IMR-90 (cell line): ENCODE measurements around the gene PIGZ. TPM values are rescaled to one million over a fixed set of nuclear protein-coding genes. Genes with fewer than 3 reads are reported as not detected.

Source experiments
- ATAC-seq: fragments of 200-7000 bp; cut with Tn5 transposase; 2 replicates; pipeline ENCODE4 v1.9.1; 2020; ENCODE audit warnings: low read depth, mild to moderate bottlenecking, moderate library complexity
- BruUV-seq: library from RNA; stranded (reverse); fragments of 400-500 nt; replicated peaks from 2 replicates; lab custom pipeline; 2021; lab: Mats Ljungman, UMichigan
- CTCF ChIA-PET: fragments of 300-600 bp; formaldehyde crosslinking; extraction: SDS; loops from one replicate; lab custom pipeline; 2021; ENCODE audit warnings: antibody characterized with exemption; lab: Yijun Ruan, JAX
- POLR2A ChIA-PET: fragments of 300-600 bp; sonication (Branson Sonifier 250); formaldehyde crosslinking; loops from one replicate; lab custom pipeline; 2022; ENCODE audit warnings: antibody characterized with exemption; ENCODE audit not compliant: unreplicated experiment; lab: Charles Lee
- DNase-seq: peaks from one replicate; pipeline ENCODE4 v3.0.0; 2013
- H2AFZ ChIP-seq: replicated peaks from 2 replicates; pipeline ENCODE3; 2013; ENCODE audit warnings: low read length, mild to moderate bottlenecking; ENCODE audit not compliant: poor library complexity
- H2AK5ac ChIP-seq: 2 replicates; pipeline ENCODE4 v1.6.1; 2013; ENCODE audit warnings: low read depth, low read length, inconsistent platforms
- H2AK9ac ChIP-seq: replicated peaks from 2 replicates; pipeline ENCODE3; 2013; ENCODE audit warnings: mild to moderate bottlenecking, low read depth, low read length, moderate library complexity; ENCODE audit not compliant: poor library complexity
- H2BK120ac ChIP-seq: 2 replicates; pipeline ENCODE4 v1.6.1; 2013; ENCODE audit warnings: low read depth, low read length, inconsistent platforms
- H2BK15ac ChIP-seq: 3 replicates; pipeline ENCODE4 v1.6.1; 2013; ENCODE audit warnings: low read depth, low read length, inconsistent platforms
- H2BK20ac ChIP-seq: 2 replicates; pipeline ENCODE4 v1.6.1; 2013; ENCODE audit warnings: low read depth, mild to moderate bottlenecking, inconsistent platforms, low read length, moderate library complexity
- H2BK5ac ChIP-seq: 2 replicates; pipeline ENCODE4 v1.6.1; 2013; ENCODE audit warnings: mild to moderate bottlenecking, low read depth, low read length, inconsistent platforms; ENCODE audit not compliant: poor library complexity, severe bottlenecking
- H3K14ac ChIP-seq: replicated peaks from 2 replicates; pipeline ENCODE4 v1.6.1; 2013; ENCODE audit warnings: low read depth, low read length, inconsistent platforms
- H3K18ac ChIP-seq: 2 replicates; pipeline ENCODE4 v1.6.1; 2013; ENCODE audit warnings: low read depth, low read length, control low read depth
- H3K23ac ChIP-seq: 2 replicates; pipeline ENCODE4 v1.6.1; 2013; ENCODE audit warnings: low read depth, low read length, inconsistent platforms
- H3K27ac ChIP-seq: 2 replicates; pipeline ENCODE4 v1.5.1; 2013; ENCODE audit warnings: mild to moderate bottlenecking, control low read depth, low read length; ENCODE audit not compliant: insufficient read depth
- H3K27me3 ChIP-seq: 2 replicates; pipeline ENCODE4 v1.6.1; 2013; ENCODE audit warnings: low read length; ENCODE audit not compliant: control insufficient read depth, insufficient read depth
- H3K36me3 ChIP-seq: 2 replicates; pipeline ENCODE4 v1.6.1; 2013; ENCODE audit warnings: low read length, mixed read lengths; ENCODE audit not compliant: control insufficient read depth, insufficient read depth
- H3K4ac ChIP-seq: 2 replicates; pipeline ENCODE4 v1.6.1; 2013; ENCODE audit warnings: low read depth, low read length, inconsistent platforms
- H3K4me1 ChIP-seq: 2 replicates; pipeline ENCODE4 v1.6.1; 2013; ENCODE audit warnings: low read length, mixed read lengths; ENCODE audit not compliant: control insufficient read depth, insufficient read depth
- H3K4me2 ChIP-seq: 2 replicates; pipeline ENCODE4 v1.6.1; 2013; ENCODE audit warnings: low read depth, mild to moderate bottlenecking, control low read depth, low read length, moderate library complexity
- H3K4me3 ChIP-seq: 2 replicates; pipeline ENCODE4 v1.5.1; 2013; ENCODE audit warnings: low read depth, mild to moderate bottlenecking, control low read depth, low read length, moderate library complexity; ENCODE audit not compliant: insufficient read depth
- H3K56ac ChIP-seq: 2 replicates; pipeline ENCODE4 v1.6.1; 2013; ENCODE audit warnings: low read length, inconsistent platforms; ENCODE audit not compliant: insufficient read depth; ENCODE audit errors: extremely low read depth
- H3K79me1 ChIP-seq, 2 experiments: 2 replicates each; pipeline ENCODE4 v1.6.1; 2013; ENCODE audit warnings: low read length in 2 of 2, inconsistent platforms in 1 of 2, low read depth in 1 of 2
- H3K9ac ChIP-seq: 2 replicates; pipeline ENCODE4 v1.6.1; 2013; ENCODE audit warnings: low read depth, low read length, control low read depth
- H3K9me1 ChIP-seq: 2 replicates; pipeline ENCODE4 v1.6.1; 2013; ENCODE audit warnings: low read length, inconsistent platforms; ENCODE audit not compliant: insufficient read depth
- H3K9me3 ChIP-seq: 2 replicates; pipeline ENCODE4 v1.6.1; 2013; ENCODE audit warnings: low read length; ENCODE audit not compliant: control insufficient read depth, insufficient read depth
- H4K20me1 ChIP-seq: 2 replicates; pipeline ENCODE4 v1.6.1; 2013; ENCODE audit warnings: low read length, inconsistent platforms; ENCODE audit not compliant: insufficient read depth
- H4K5ac ChIP-seq: 2 replicates; pipeline ENCODE4 v1.6.1; 2013; ENCODE audit warnings: mild to moderate bottlenecking, low read depth, low read length, control low read depth
- H4K8ac ChIP-seq, 2 experiments: 2 replicates each; pipeline ENCODE4 v1.6.1; 2013; ENCODE audit warnings: low read depth in 2 of 2, low read length in 2 of 2, control low read depth in 1 of 2, inconsistent platforms in 1 of 2
- H4K91ac ChIP-seq: 2 replicates; pipeline ENCODE4 v1.6.1; 2013; ENCODE audit warnings: low read depth, low read length, inconsistent platforms; ENCODE audit not compliant: insufficient read depth
- CEBPB ChIP-seq: IDR thresholded peaks from 2 replicates; pipeline ENCODE4 v1.6.1; 2012; ENCODE audit warnings: low read depth, low read length, improper control_type of control experiment
- CHD1 ChIP-seq: IDR thresholded peaks from 2 replicates; pipeline ENCODE4 v1.6.1; 2012; ENCODE audit warnings: low read depth, low read length, improper control_type of control experiment
- CTCF ChIP-seq: conservative IDR thresholded peaks from 2 replicates; pipeline ENCODE4 v1.5.1; 2012; ENCODE audit warnings: mild to moderate bottlenecking, low read depth, low read length, improper control_type of control experiment
- ELK1 ChIP-seq: fragments of 150-350 bp; IDR thresholded peaks from 2 replicates; pipeline ENCODE4 v1.6.1; 2016; ENCODE audit warnings: low read depth, mild to moderate bottlenecking, low read length, moderate library complexity, borderline replicate concordance
- NFE2L2 ChIP-seq: fragments of 150-350 bp; IDR thresholded peaks from 2 replicates; pipeline ENCODE4 v1.6.1; 2016; ENCODE audit warnings: low read depth, mild to moderate bottlenecking, low read length
- whole genome bisulfite sequencing, 2 experiments: methylation state at CpG; one replicate each; pipeline versions ENCODE4 v1.1.5 to v1.1.7; 2013; ENCODE audit warnings: missing lambda C conversion rate in 2 of 2; ENCODE audit not compliant: insufficient read length in 1 of 2; ENCODE audit errors: extremely low coverage in 2 of 2; 5-methylcytosine and 5-hydroxymethylcytosine counted together
- dilution Hi-C: fragments of 300-500 bp; cut with HindIII; formaldehyde crosslinking; loops from one replicate; pipeline ENCODE4 v1.14.3; 2018; ENCODE audit warnings: low sequenced_read_pairs; ENCODE audit not compliant: unreplicated experiment
- in situ Hi-C: fragments of 300-500 bp; cut with MboI; formaldehyde crosslinking; loops from 3 replicates; pipeline ENCODE4 v1.14.3; 2019; ENCODE audit warnings: low sequenced_read_pairs, inconsistent platforms, mixed read lengths
- intact Hi-C: fragments of 100-400 bp; cut with micrococcal nuclease; formaldehyde crosslinking; loops from 2 replicates; pipeline ENCODE4 v1.10.0; 2022
- polyA plus RNA-seq, 3 experiments: library from polyadenylated mRNA; depleted of rRNA; stranded (reverse); fragments of >200 nt; gene quantifications; 2 replicates each; pipeline ENCODE4 v1.2.3, GENCODE V29; 2012; ENCODE audit warnings: low replicate concordance in 1 of 3
- total RNA-seq: library from RNA; depleted of rRNA; stranded (reverse); fragments of >200 nt; gene quantifications from 2 replicates; pipeline ENCODE4 v1.2.3, GENCODE V29; 2012

PIGZ gene
- total and polyA plus RNA-seq, 2 of the 4 experiments (the other 2 are of a cell fraction): 0.18 to 0.86 TPM

GRCh38 chr3:196979545-196979944 is 10.9 kb upstream of the PIGZ start:
- H3K4me2 ChIP-seq: no peak overlapping the region
- in situ Hi-C loops (loop anchor here (10.0 kb wide), 1 partner anchor 205 kb away; no protein-coding TSS in a partner anchor), dilution Hi-C loops (no loop called here), intact Hi-C loops (loop anchor here (2.0 kb wide), 1 partner anchor 531 kb away; no protein-coding TSS in a partner anchor)
- H2BK15ac ChIP-seq: no peak overlapping the region
- H3K4me1 ChIP-seq: no peaks in the 10 kb centered on the region
- H2AFZ ChIP-seq: no peak overlapping the region
- no peak overlapping the region for H3K56ac ChIP-seq
- H3K36me3 ChIP-seq: no peaks in the 10 kb centered on the region
- CTCF ChIA-PET: no interaction called here
- H2AK9ac ChIP-seq: no peak overlapping the region
- H2BK120ac ChIP-seq: no peak overlapping the region
- no peak overlapping the region for H3K9ac ChIP-seq
- no peak overlapping the region for H3K18ac ChIP-seq
- peaks cover 5% of the 10 kb centered on the region for H3K9me3 ChIP-seq
- no TSS peak for BruUV-seq
- no CpG with 5 or more reads among the region's 10 CpGs for WGBS, 2 experiments
- H3K4me3 ChIP-seq: no peak overlapping the region
- no peak overlapping the region for H4K8ac ChIP-seq
- no peaks in the 10 kb centered on the region for H4K20me1 ChIP-seq
- no peak overlapping the region for H4K5ac ChIP-seq
- no peak overlapping the region for H3K27ac ChIP-seq
- no peak overlapping the region for H3K4ac ChIP-seq
- H3K23ac ChIP-seq: no peak overlapping the region
- no peak overlapping the region for H3K14ac ChIP-seq
- ATAC-seq: no peak
- H2AK5ac ChIP-seq: no peak overlapping the region
- peak; percentile 66 for TF ChIP-seq CEBPB
- no peak for TF ChIP-seq NFE2L2
- no peak for TF ChIP-seq CHD1
- TF ChIP-seq ELK1: no peak
- TF ChIP-seq CTCF: no peak
- H2BK20ac ChIP-seq: no peak overlapping the region
- no peaks in the 10 kb centered on the region; the same call in 1 of the 2 replicates for H3K27me3 ChIP-seq
- peak; percentile 57 for DNase-seq
- no peaks in the 10 kb centered on the region for H3K79me1 ChIP-seq
- POLR2A ChIA-PET: no interaction called here
- H2BK5ac ChIP-seq: no peak overlapping the region
- H3K9me1 ChIP-seq: no peaks in the 10 kb centered on the region
- no peak overlapping the region for H4K91ac ChIP-seq
